Suprapubic skin (tissue), 4 donors: ENCODE results near the gene TSPAN12. TPM values are rescaled to one million over a fixed set of nuclear protein-coding genes. Genes with fewer than 3 reads are reported as not detected.

Experiments
- DNase-seq, 2 donors: peaks; one replicate each; pipeline ENCODE4 v3.0.0-alpha.2; 2019; ENCODE audit warnings: low spot score in 2 of 2
- H3K27ac ChIP-seq: fragments of 200-600 bp; sonication (generic); one replicate; pipeline ENCODE4 v1.5.1; 2019
- H3K27me3 ChIP-seq: fragments of 200-600 bp; sonication (generic); one replicate; pipeline ENCODE4 v1.5.1; 2019
- H3K36me3 ChIP-seq: fragments of 200-600 bp; sonication (generic); one replicate; pipeline ENCODE4 v1.5.1; 2019
- H3K4me1 ChIP-seq: fragments of 200-600 bp; sonication (generic); one replicate; pipeline ENCODE4 v1.5.1; 2019
- H3K4me3 ChIP-seq: fragments of 200-600 bp; sonication (generic); one replicate; pipeline ENCODE4 v1.5.1; 2019; ENCODE audit warnings: mild to moderate bottlenecking
- H3K9me3 ChIP-seq: fragments of 200-600 bp; sonication (generic); one replicate; pipeline ENCODE4 v1.5.1; 2019
- EP300 ChIP-seq: sonication (generic); formaldehyde crosslinking; IDR thresholded peaks from one replicate; pipeline ENCODE4 v1.6.1; 2017; ENCODE audit warnings: antibody characterized with exemption
- POLR2A ChIP-seq, 2 donors: fragments of 450-650 bp; IDR thresholded peaks; one replicate each; pipeline ENCODE4 v1.6.1; 2017; ENCODE audit warnings: antibody characterized with exemption in 2 of 2, mild to moderate bottlenecking in 2 of 2, moderate library complexity in 2 of 2
- POLR2AphosphoS5 ChIP-seq, 3 donors: sonication (generic); formaldehyde crosslinking; IDR thresholded peaks; one replicate each; pipeline ENCODE4 v1.6.1; 2017; ENCODE audit warnings: antibody characterized with exemption in 3 of 3
- WGBS: methylation state at CpG from one replicate; pipeline ENCODE4 v1.1.5; 2018; 5-methylcytosine and 5-hydroxymethylcytosine counted together
- total RNA-seq, 4 donors: library from RNA; depleted of rRNA; stranded (reverse); fragments of >200 nt; gene quantifications; one replicate each; pipeline ENCODE4 v1.1.0, GENCODE V29; 2016
- TF ChIP-seq, protein P1 (sequence below), 2 donors: fragments of 200-600 bp in 1 of 2; fragments of 450-650 bp in 1 of 2; sonication (generic) in 1 of 2; IDR thresholded peaks; one replicate each; pipeline ENCODE4 v1.5.1; 2016 to 2019; ENCODE audit warnings: antibody characterized with exemption in 2 of 2, mild to moderate bottlenecking in 1 of 2, moderate library complexity in 1 of 2

TSPAN12 gene
- total RNA-seq, 4 donors from 2014 or later: 1.7 to 3.4 (median 2.1) TPM

DNA sequence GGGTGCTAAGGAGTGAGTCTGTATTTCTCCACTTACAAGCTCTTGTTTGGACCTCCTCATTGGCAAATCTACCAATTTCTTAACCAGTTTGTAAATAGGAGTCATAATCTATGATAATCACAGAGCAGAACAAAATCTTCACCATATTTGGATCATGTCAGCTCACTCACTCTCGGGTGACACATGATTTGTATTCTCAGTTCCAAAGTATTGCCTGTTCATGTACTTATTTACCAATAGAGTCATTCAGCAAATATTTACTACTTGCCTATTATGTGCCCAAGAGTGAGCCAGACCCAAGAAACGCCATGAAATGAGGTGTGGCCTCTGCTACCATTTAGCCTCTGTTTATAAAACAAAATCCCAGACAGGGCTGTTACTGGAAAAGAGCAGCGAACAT lies 114.8 kb downstream of the TSPAN12 start:
- Histone ChIP-seq H3K27ac (no peak overlapping the region), H3K4me3 (no peak overlapping the region), H3K9me3 (no peaks in the 10 kb centered on the region), H3K27me3 (no peaks in the 10 kb centered on the region), H3K36me3 (no peaks in the 10 kb centered on the region), H3K4me1 (no peaks in the 10 kb centered on the region)
- no peak for DNase-seq
- TF ChIP-seq, protein P1, sequence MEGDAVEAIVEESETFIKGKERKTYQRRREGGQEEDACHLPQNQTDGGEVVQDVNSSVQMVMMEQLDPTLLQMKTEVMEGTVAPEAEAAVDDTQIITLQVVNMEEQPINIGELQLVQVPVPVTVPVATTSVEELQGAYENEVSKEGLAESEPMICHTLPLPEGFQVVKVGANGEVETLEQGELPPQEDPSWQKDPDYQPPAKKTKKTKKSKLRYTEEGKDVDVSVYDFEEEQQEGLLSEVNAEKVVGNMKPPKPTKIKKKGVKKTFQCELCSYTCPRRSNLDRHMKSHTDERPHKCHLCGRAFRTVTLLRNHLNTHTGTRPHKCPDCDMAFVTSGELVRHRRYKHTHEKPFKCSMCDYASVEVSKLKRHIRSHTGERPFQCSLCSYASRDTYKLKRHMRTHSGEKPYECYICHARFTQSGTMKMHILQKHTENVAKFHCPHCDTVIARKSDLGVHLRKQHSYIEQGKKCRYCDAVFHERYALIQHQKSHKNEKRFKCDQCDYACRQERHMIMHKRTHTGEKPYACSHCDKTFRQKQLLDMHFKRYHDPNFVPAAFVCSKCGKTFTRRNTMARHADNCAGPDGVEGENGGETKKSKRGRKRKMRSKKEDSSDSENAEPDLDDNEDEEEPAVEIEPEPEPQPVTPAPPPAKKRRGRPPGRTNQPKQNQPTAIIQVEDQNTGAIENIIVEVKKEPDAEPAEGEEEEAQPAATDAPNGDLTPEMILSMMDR (IDR thresholded peaks at IDR 0.05): no peak
- no peak for TF ChIP-seq EP300
- TF ChIP-seq POLR2AphosphoS5 (IDR thresholded peaks at IDR 0.05): no peak
- TF ChIP-seq POLR2A (IDR thresholded peaks at IDR 0.05): no peak
- WGBS: 63% methylated on average over 3 of the region's 3 CpGs

DNA sequence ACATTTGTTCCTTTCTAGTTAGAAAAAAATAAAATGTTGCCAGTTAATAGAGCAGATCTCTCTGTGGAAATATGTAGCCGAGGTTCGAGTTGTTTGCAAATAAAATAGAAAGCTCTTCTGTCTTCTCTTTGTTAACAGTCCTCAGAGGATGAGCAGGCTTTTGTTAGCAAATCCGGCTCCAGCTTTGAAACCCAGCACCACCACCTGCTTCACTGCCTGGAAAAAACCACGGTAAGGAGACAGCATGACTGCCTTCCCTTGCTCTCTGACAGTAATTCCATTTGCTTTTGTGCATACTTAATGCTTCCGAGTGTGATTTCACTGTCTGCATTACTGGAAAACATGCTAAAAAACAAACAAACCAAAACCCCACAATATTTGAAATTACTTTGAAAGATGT lies 115.6 kb downstream of the TSPAN12 start:
- Histone ChIP-seq H3K4me1 (no peaks in the 10 kb centered on the region), H3K9me3 (no peaks in the 10 kb centered on the region), H3K36me3 (no peaks in the 10 kb centered on the region), H3K27ac (no peak overlapping the region), H3K27me3 (no peaks in the 10 kb centered on the region), H3K4me3 (no peak overlapping the region)
- DNase-seq: no peak
- no peak for TF ChIP-seq POLR2A (IDR thresholded peaks at IDR 0.05)
- TF ChIP-seq EP300: no peak
- TF ChIP-seq, protein P1 (IDR thresholded peaks at IDR 0.05): no peak
- no peak for TF ChIP-seq POLR2AphosphoS5 (IDR thresholded peaks at IDR 0.05)
- 50% methylated on average over 5 of the region's 5 CpGs for WGBS

DNA sequence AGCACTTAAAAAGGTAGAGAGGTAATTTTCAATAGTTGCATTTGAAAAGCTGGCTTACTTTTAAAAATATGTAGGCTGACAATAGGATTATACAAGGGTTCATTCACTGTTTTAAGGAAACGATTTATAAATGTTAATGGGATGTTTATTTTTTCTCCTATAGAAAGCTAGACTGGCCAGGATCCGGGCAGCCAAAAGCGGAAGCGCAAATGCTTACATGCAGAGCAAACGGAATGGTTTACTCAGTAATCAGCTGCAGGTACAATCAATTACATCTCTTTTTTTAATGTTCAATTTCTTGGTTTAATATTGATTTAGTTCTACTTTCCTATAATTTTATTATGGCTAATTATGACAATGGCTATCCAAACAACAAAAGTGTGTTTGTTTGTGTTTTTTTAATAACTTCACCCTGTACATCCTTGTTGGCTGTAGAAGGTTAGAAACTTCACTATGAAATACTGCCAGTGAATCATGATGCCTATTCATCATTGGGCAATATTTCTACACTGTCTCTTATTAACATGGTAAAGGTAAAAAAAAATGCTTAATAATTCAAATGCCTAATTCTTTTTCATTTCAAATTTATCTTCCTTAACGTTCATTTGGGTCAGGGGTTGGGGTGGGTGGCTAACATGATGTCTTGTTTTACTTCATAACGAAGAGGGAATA lies 116.4 kb downstream of the TSPAN12 start:
- Histone ChIP-seq H3K4me1 (no peaks in the 10 kb centered on the region), H3K27ac (no peak overlapping the region), H3K27me3 (no peaks in the 10 kb centered on the region), H3K9me3 (no peaks in the 10 kb centered on the region), H3K36me3 (no peaks in the 10 kb centered on the region), H3K4me3 (no peak overlapping the region)
- TF ChIP-seq POLR2AphosphoS5 (IDR thresholded peaks at IDR 0.05) (no peak), POLR2A (IDR thresholded peaks at IDR 0.05) (no peak)
- TF ChIP-seq, protein P1 (IDR thresholded peaks at IDR 0.05): no peak
- no peak for DNase-seq
- 78% methylated on average over 7 of the region's 7 CpGs for WGBS

DNA sequence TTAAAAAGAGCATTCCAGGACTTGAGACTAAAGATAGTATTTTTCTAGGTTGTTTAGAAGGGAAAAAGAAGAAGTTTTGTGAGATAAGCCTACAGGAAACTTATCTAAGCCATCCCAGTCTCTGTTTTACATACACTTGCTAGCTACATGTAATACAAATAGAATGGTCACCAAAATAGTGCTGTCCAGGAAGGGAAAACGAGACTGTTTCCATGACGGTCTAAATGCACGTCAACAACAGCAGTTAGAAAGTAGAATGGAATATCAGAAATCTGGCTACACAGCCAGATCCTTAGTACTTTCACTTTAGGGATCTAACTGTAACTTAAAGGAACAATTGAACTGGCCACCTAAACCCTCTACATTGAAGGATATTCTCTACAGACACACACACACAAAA lies 117.6 kb downstream of the TSPAN12 start:
- Histone ChIP-seq H3K9me3 (no peaks in the 10 kb centered on the region), H3K36me3 (no peaks in the 10 kb centered on the region), H3K27me3 (no peaks in the 10 kb centered on the region), H3K4me3 (no peak overlapping the region), H3K4me1 (no peaks in the 10 kb centered on the region), H3K27ac (no peak overlapping the region)
- DNase-seq: no peak
- TF ChIP-seq, protein P1 (IDR thresholded peaks at IDR 0.05): no peak
- TF ChIP-seq POLR2A (IDR thresholded peaks at IDR 0.05): no peak
- TF ChIP-seq POLR2AphosphoS5 (IDR thresholded peaks at IDR 0.05): no peak
- no peak for TF ChIP-seq EP300
- WGBS: 49% methylated on average over 3 of the region's 3 CpGs

DNA sequence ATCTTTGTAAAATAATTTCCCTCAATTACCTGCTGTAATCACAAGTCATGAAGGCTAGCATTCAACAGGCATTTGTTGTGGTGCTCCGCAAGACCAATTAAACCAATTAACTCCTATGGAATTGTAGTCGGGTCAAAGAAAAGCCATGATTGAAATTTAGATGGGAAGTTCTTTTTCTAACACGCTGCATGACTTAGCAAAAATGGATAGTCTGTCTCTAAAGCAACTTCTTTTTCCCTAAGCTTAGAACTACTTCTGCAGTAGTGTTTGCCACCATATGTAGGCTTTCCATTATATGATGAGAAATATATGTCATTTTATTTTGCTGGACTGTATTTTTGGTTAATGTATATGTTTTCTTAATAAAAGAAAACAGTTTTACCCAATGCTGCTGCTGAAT lies 119.1 kb downstream of the TSPAN12 start:
- H3K36me3 ChIP-seq: no peaks in the 10 kb centered on the region
- TF ChIP-seq POLR2AphosphoS5 (IDR thresholded peaks at IDR 0.05): no peak
- no peak for TF ChIP-seq EP300
- TF ChIP-seq, protein P1 (IDR thresholded peaks at IDR 0.05): no peak
- TF ChIP-seq POLR2A (IDR thresholded peaks at IDR 0.05): no peak
- DNase-seq: no peak
- no peak overlapping the region for H3K27ac ChIP-seq
- no peaks in the 10 kb centered on the region for H3K27me3 ChIP-seq
- no peaks in the 10 kb centered on the region for H3K9me3 ChIP-seq
- no peaks in the 10 kb centered on the region for H3K4me1 ChIP-seq
- WGBS: 70% methylated on average over 3 of the region's 3 CpGs
- H3K4me3 ChIP-seq: no peak overlapping the region

Other genes with a start within 250 kb of the TSPAN12 start
- gene ING3, start 92.6 kb upstream of the TSPAN12 start, total RNA-seq: 10 to 100 TPM; 12.6 to 17.8 (median 16.2) TPM
- gene CPED1, start 130.6 kb upstream of the TSPAN12 start, total RNA-seq: 1 to 10 TPM; 1.3 to 5.6 (median 3.6) TPM